Endothelial cell of umbilical vein (primary cell): ENCODE measurements around the gene CIAO3.

Experiments
- EZH2 ChIP-seq: IDR thresholded peaks from 2 replicates; pipeline ENCODE4 v1.6.1; 2012; ENCODE audit warnings: borderline replicate concordance, low read depth, mild to moderate bottlenecking, moderate library complexity, low read length, inconsistent platforms; ENCODE audit not compliant: severe bottlenecking
- TF ChIP-seq, protein P1 (sequence below): IDR thresholded peaks from 2 replicates; pipeline ENCODE4 v1.6.1; 2011; ENCODE audit not compliant: insufficient read depth, insufficient read length

DNA sequence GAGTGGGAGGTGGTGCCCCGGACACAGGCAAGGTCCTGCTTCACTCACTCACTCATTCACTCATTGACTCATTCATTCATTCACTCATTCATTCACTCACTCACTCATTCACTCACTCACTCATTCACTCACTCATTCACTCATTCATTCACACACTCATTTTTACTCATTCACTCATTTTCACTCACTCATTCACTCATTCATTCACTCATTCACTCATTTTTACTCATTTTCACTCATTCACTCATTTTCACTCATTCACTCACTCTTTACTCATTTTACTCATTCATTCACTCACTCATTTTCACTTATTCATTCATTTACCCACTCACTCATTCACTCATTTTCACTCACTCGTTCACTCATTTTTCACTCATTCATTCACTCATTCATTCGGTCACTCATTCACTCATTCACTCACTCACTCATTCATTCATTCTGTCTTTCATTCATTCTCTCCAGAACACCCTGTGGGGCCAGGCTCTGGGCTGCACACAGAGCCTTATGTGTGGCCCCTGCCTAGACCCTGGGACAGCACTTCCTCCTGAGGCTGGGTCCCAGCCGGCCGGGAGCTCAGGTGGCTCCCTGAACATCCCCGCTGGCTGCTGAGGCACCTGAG, 38.2 kb upstream of the CIAO3 start:
- TF ChIP-seq EZH2: no peak
- TF ChIP-seq, protein P1, sequence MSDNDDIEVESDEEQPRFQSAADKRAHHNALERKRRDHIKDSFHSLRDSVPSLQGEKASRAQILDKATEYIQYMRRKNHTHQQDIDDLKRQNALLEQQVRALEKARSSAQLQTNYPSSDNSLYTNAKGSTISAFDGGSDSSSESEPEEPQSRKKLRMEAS: no peak
